ENCODE results near the gene SCAMP3.
"Not testable (repeated sequence)": the region's sequence is repeated elsewhere in the genome, so short reads cannot be mapped to it uniquely, and the experiment has no call there.

SCAMP3 gene

DNA sequence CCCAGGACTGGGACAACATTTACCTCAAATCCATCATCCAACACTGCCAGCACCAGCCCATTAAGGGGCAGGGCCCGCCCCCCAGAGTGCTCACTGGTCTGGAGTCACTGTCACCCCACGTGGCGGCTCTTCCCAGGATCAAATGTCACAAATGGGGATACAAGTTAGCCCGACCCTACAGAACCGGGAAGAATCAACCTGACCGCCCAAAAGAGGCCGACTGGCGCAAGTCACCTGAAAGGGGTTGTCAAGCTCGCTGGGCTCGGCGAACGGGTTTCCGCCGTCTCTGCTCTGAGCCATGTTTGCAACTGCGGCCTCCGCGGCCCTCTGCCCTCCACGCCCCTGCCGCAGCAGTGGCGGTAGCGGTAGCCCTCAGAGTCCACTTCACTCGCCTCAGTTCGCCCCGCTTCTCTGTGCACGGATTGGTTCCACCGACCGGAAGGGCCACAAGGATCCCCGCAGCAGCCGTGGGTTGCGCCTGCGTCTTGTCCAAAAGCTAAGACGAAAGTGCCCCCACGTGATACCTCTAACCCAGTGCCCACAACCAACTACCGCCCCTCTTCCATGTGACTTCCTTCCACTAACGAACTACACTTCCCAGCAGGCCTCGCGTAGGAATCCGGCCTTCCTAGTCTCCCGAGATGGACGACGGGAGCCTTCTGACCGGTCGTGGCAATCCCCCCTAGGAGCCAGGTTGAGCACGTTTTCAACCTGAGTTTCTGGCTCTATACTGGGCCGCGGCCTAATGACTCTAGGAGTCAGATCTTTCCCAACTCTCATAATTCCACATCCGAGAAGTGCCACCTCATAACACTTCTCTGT is at the start of gene SCAMP3:
TSS of gene SCAMP3 (minus strand) at position 509 of the 822 bp plus-strand sequence. CDS start at position 300, 209 bp downstream.
- peak; percentile 96 for DNase-seq

- no peak for DNase-seq
These were observed 47.4 kb upstream of the SCAMP3 start for GRCh38 chr1:155309423-155310021.

DNA sequence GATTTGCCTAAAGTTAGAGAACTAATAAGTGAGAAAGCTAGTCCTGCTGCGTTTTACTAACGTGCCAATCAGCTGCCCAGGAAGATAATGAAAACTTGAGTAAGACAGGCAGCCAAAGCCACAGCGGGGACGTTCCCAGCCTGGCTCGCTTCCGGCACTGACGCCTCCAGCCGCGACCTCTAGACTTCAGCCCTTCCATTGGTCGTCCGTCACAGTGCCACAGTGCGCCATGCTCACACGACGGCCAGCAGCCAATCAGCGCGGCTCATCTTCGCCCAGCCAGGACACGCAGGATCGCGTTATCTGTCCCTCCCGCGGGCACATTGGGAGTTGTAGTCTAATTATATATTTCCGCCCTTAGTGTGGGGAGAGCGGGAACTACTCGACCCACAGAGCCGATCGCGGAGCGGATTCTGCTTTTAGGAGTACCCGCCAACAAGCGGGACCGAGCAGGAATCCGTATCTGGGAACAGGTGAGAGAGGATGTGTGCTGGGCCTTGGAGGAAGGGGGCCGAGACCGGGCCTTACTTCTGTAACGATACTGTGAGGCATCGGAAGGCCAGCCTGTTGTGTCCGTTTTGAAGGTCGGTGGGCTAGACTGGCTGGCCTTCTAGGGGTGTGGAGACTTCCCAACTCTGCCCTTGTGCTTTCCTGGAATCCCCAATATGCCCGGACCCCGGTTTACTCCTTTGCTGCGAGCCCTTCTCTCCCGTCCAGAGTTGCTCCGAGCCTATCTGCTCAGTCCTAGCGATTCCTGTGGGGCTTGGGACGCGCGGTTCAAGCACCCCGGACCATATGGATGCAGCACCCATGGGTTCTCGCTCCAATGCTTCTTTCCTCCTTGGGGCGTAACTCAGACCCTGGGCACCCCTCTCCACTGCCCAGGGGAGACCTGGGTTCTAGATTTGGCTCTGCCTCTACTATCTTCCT is 46.6 kb upstream of the SCAMP3 start, which contains the start of gene FDPS:
TSS of gene FDPS (plus strand) at position 374 of the 930 bp plus-strand sequence. CDS start 924 bp downstream, outside the sequence.
- peak; percentile 100 for DNase-seq

GRCh38 chr1:155307247-155307740 is 45.1 kb upstream of the SCAMP3 start:
- DNase-seq: no peak

- DNase-seq: no peak
These were observed 43.8 kb upstream of the SCAMP3 start for GRCh38 chr1:155305881-155306391.

GRCh38 chr1:155304558-155305063 is 42.5 kb upstream of the SCAMP3 start:
- no peak for DNase-seq

GRCh38 chr1:155301342-155301841 is 39.2 kb upstream of the SCAMP3 start, which contains the start of gene PKLR:
Gene PKLR (minus strand): TSS chr1:155301438. CDS start chr1:155301395, 43 bp downstream.
- no peak for DNase-seq

DNA sequence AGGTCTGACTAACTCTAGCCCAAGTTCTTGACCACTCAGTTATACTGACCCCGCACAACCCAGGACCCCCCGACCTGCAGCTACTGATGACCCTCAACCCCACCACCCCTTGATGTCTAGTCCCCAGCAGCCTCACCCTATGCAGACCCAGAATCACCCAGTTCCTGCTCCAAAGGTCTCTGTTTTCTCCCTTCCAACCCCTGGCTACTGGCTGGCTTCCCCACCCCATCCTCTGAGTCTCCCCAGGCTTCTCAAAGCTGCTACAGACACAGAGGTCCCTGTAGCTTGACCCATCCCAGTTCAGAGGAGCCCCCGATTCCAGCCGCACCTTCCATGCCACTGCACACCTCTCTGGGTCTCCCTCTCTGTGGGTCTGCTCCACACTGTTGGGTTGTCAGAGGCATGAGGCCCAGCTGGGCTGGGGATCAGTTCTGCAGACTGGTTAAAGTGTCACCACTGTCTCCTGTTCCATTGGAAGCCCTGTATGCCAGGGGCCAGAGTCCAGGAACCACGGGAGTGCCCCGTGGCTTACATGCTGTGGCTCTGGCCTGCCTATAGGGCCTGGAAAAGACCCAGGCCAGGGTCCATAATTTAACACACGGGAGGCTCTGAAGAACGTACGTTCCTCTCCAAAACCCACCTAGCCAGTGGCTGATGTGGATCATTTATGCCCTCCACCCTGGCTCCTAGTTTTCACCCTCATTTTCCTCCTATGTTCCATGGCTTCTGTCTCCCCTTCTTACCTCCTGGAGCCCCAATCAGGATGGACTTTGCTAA is 38.6 kb upstream of the SCAMP3 start:
- no peak for DNase-seq

DNA sequence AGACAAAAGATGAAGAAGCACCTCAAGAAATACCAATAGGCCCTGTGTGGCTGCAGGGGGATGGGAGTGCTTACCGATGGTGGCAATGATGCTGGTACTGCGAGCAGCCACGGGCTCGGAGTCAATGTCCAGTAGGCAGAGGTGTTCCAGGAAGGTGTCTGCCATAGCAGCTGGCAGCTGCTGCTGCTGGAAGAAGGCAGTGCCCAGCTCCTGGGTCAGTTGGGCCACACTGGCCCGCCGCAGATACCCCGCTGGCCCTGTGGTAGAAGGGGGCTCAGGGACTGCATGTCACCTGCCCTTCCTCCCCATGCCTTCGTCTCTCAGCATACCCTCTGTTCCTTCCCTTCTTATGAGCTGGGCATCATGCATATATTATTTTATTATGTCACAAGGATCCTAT is 37.9 kb upstream of the SCAMP3 start:
- DNase-seq: no peak

GRCh38 chr1:155297384-155297783 is 35.2 kb upstream of the SCAMP3 start:
- no peak for DNase-seq

DNA sequence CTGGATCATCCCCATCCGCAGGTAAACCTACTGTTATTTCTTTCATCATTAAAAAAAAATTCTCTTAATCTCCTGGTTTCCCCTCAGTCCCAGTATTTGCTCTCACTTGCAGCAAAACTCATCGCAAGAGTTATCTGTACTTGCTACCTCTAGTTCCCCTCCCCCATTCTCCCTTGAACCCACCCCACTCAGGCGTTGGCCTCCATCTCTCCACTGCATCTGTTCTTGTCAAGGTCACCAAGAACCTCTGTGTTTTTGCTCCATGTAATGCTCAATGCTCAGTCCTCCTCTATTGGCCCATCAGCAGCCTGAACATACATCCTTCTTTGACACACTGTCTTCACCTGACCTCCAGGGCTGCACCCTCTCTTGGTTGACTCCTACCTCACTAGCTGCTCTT is 34.5 kb upstream of the SCAMP3 start:
- no peak for DNase-seq

- DNase-seq: no peak
These were observed 33.7 kb upstream of the SCAMP3 start for GRCh38 chr1:155295942-155296267.

DNA sequence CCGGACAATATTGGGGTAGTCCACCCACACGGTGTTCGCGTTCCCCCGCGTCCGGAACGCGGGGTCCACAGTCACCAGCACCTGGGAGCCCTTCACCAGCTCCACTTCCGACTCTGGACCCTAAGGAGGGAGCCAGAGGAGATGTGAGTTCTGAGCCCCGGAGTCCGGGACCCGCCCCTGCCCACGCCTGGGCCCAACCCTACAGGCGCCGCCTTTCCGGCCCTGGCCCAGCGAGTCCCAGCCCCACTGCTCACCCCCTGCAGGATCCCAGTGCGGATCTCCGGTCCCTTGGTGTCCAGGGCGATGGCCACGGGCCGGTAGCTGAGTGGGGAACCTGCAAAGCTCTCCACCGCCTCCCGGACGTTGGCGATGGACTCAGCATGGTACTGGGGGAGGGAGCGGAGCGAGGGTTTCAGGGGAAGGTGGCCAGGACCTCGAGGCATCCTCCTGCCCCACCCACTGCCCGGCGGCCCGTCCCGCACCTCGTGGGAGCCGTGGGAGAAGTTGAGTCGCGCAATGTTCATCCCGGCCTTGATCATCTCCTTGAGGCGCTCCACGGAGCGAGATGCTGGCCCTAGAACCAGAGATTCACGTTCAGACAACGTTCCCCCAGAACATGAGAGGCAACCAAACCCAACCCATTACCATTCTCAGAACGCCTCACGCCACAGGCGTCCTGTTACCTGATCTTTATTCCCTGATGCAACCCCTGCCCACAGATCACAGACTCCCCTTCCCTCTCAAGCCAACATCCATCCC is 33.2 kb upstream of the SCAMP3 start:
- DNase-seq: no peak

DNA sequence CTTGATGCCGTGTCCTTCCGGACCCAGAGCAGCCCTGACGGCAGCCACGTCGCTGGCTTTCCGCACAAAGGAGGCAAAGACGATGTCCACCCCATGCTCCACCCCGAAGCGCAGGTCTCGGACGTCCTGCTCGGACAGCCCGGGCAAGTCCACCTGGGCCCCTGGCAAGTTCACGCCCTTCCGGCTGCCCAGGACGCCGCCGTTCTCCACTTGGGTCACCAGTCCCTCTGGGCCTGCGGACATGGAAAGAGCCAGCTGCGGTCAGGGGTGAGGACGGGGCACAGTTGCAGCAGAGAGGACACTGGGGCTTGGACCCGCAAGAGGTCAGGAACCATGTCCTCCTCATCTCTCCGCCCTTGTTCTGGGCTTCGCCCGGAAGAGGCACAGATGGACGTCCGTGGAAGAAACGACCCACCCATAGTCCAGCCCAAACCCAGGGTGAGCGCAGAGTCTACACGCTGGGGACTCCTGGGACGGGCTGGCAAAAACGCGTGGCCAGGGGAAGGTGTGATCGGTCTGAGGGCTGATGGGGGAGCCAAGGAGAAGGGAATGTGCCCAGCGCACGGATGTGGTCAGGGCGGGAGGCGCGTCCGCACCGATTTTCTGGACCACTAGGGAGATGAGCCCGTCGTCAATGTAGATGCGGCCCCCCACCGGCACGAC is 32.5 kb upstream of the SCAMP3 start:
- no peak for DNase-seq

DNA sequence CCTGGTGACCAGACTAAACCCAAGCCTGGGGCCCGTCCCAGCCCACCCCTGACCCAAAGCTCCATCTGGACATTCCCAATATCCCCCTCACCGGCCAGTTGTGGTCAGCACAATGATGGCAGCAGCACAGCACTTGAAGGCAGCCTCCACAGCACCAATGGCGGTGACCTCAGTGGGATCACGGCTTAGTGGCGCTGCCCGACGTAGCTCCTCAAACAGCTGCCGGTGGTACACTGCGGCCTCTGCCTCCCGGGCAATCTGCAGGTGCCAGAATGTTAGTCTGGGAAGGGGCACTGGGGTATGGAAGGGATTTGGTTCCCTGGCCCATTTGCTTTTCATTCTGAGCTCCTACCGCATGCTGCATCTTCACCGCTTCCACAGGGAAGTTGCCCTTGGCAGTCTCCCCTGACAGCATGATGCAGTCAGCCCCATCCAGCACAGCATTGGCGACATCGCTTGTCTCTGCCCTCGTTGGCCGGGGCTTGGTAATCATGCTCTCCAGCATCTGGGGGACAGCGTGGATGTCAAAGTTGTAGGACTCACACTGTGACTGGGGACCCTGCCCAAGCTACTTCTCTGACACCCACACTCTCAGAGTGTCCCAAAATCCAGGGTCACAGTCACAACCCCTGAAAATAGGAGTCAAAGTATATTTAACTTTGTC is 31.1 kb upstream of the SCAMP3 start:
- no peak for DNase-seq

DNA sequence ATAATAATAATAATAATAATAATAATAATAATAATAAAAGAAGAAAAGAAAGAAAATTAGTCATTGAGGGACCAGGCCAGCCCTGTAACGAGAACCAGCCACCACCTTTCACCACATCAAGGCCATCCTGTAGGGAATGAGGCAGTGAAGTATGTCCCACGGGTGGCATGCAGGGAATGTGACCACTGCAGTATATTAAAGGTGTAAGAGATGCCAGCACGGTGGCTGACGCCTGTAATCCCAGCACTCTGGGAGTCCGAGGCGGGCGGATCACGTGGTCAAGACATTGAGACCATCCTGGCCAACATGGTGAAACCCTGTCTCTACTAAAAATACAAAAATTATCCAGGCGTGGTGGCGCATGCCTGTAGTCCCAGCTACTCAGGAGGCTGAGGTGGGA is 28.8 kb upstream of the SCAMP3 start:
- not testable (repeated sequence) for DNase-seq

DNA sequence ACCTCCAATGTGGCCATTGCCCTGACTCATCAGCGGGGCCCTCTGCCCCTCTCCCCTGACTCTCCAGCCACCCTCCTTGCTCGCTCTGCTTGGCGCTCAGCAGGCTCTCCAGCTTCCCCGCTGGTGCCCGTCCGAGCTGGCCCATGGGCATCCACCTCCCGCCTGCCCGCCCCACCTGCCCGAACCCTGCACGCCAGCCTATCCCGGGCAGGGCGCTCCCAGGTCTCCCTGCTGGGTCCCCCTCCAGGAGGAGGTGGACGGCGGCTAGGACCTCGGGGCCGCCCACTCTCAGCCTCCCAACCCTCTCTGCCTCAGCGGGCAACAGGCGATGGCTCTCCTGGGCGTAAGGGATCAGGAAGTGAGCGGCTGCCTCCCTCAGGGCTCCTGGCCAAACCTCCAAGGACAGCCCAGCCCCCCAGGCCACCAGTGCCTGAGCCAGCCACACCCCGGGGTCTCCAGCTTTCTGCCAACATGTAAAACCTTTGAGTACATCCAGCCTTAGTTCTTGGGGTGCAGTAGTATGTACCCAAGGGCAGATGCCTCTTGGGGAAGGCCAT is 25.9 kb upstream of the SCAMP3 start:
- DNase-seq: no peak

DNA sequence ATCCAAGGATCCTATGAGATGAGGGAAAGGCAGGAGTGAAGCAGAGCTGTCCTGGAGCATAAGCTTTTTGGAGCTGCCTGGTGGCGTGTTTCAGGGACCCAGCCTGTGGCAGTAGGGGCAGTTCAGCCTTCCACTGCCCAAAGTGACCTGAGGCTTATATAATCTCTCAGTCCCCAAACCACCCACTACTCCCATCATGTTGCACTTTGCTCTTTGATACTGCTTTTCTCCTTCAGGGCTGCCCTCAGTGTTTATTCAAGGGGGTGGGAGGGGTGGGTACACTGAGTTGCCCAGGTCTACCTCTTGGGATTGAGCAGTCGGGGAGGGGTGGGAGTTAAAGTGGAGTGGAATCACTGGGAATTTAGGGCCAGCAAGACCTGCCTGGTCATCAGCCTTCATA is 24.4 kb upstream of the SCAMP3 start:
- DNase-seq: no peak

- DNase-seq: no peak
These were observed 23.5 kb upstream of the SCAMP3 start for GRCh38 chr1:155285631-155286044.

Measured in NCI-H2081 treated with DMSO at 0.1 percent for 48 hours (cell line).